HepG2 (cell line): ENCODE measurements around the gene H6PD. TPM values are rescaled to one million over a fixed set of nuclear protein-coding genes. Genes with fewer than 3 reads are reported as not detected.

Experiments
- AKAP8 ChIP-seq: sonication (generic); formaldehyde crosslinking; IDR thresholded peaks from 2 replicates; pipeline ENCODE4 v1.5.1; 2020; ENCODE audit warnings: mild to moderate bottlenecking, missing genetic modification reagents
- ARNT2 ChIP-seq: sonication (generic); formaldehyde crosslinking; IDR thresholded peaks from 2 replicates; pipeline ENCODE4 v1.8.0; 2022; ENCODE audit warnings: mild to moderate bottlenecking, low read depth, missing genetic modification reagents, moderate library complexity
- CEBPG ChIP-seq: IDR thresholded peaks from 2 replicates; pipeline ENCODE4 v1.6.1; 2016
- CREB3 ChIP-seq: sonication (generic); formaldehyde crosslinking; IDR thresholded peaks from 2 replicates; pipeline ENCODE4 v1.5.0; 2020; ENCODE audit warnings: missing genetic modification reagents
- FOXA3 ChIP-seq: IDR thresholded peaks from 2 replicates; pipeline ENCODE4 v1.6.1; 2016; ENCODE audit warnings: missing genetic modification reagents, missing compliant biosample characterization
- GFI1 ChIP-seq: sonication (generic); formaldehyde crosslinking; IDR thresholded peaks from 2 replicates; pipeline ENCODE4 v1.5.0; 2020; ENCODE audit warnings: missing genetic modification reagents, mild to moderate bottlenecking, borderline replicate concordance
- GZF1 ChIP-seq: sonication (generic); formaldehyde crosslinking; IDR thresholded peaks from 2 replicates; pipeline ENCODE4 v1.5.1; 2020; ENCODE audit warnings: mild to moderate bottlenecking, missing genetic modification reagents
- KDM6A ChIP-seq: IDR thresholded peaks from 2 replicates; pipeline ENCODE4 v1.6.1; 2016; ENCODE audit warnings: low read depth
- KMT2A ChIP-seq: sonication (generic); formaldehyde crosslinking; IDR thresholded peaks from 2 replicates; pipeline ENCODE4 v1.4.0; 2020; ENCODE audit warnings: missing genetic modification reagents
- KMT2B ChIP-seq: IDR thresholded peaks from 2 replicates; pipeline ENCODE4 v1.6.1; 2016; ENCODE audit warnings: missing genetic modification reagents, missing compliant biosample characterization
- MTA3 ChIP-seq: sonication (generic); formaldehyde crosslinking; IDR thresholded peaks from 2 replicates; pipeline ENCODE4 v1.4.0; 2020; ENCODE audit warnings: missing genetic modification reagents
- REL ChIP-seq: sonication (generic); formaldehyde crosslinking; conservative IDR thresholded peaks from 2 replicates; pipeline ENCODE4 v1.8.0; 2022; ENCODE audit warnings: mild to moderate bottlenecking, missing genetic modification reagents, moderate library complexity
- SETDB1 ChIP-seq: sonication (generic); formaldehyde crosslinking; IDR thresholded peaks from 2 replicates; pipeline ENCODE4 v1.5.1; 2020; ENCODE audit warnings: missing genetic modification reagents, mild to moderate bottlenecking, borderline replicate concordance
- ZBTB43 ChIP-seq: sonication (generic); formaldehyde crosslinking; conservative IDR thresholded peaks from 2 replicates; pipeline ENCODE4 v1.4.0; 2020; ENCODE audit warnings: missing genetic modification reagents
- ZHX2 ChIP-seq, 2 experiments: sonication (generic) in 1 of 2; formaldehyde crosslinking in 1 of 2; IDR thresholded peaks; 2 replicates each; pipeline versions ENCODE4 v1.6.1 to v1.9.0; 2014 to 2022; ENCODE audit warnings: antibody characterized with exemption in 1 of 2, borderline replicate concordance in 1 of 2, inconsistent platforms in 1 of 2, low read depth in 1 of 2, missing genetic modification reagents in 1 of 2
- ZNF224 ChIP-seq: sonication (generic); formaldehyde crosslinking; IDR thresholded peaks from 2 replicates; pipeline ENCODE4 v1.5.0; 2020; ENCODE audit warnings: mild to moderate bottlenecking, missing genetic modification reagents
- ZNF468 ChIP-seq: sonication (generic); formaldehyde crosslinking; IDR thresholded peaks from 2 replicates; pipeline ENCODE4 v1.8.0; 2022; ENCODE audit warnings: mild to moderate bottlenecking, moderate library complexity, missing genetic modification reagents
- ZNF703 ChIP-seq: sonication (generic); formaldehyde crosslinking; IDR thresholded peaks from 2 replicates; pipeline ENCODE4 v1.5.1; 2020; ENCODE audit warnings: missing genetic modification reagents, mild to moderate bottlenecking, moderate library complexity, borderline replicate concordance
- ZNF710 ChIP-seq: sonication (generic); formaldehyde crosslinking; IDR thresholded peaks from 2 replicates; pipeline ENCODE4 v1.5.0; 2020; ENCODE audit warnings: mild to moderate bottlenecking, missing genetic modification reagents, borderline replicate concordance
- ZNF775 ChIP-seq: sonication (generic); formaldehyde crosslinking; IDR thresholded peaks from 2 replicates; pipeline ENCODE4 v1.4.0; 2020; ENCODE audit warnings: missing genetic modification reagents, mild to moderate bottlenecking, moderate library complexity, borderline replicate concordance
- ZNF790 ChIP-seq: sonication (generic); formaldehyde crosslinking; IDR thresholded peaks from 2 replicates; pipeline ENCODE4 v1.8.0; 2022; ENCODE audit warnings: missing genetic modification reagents, mild to moderate bottlenecking, borderline replicate concordance
- polyA plus RNA-seq, 8 experiments: library from polyadenylated mRNA; depleted of rRNA in 3 of 8; stranded (reverse) in 7 of 8; unstranded in 1 of 8; fragments of >200 nt; fragmentation: Illumina TruSeq in 4 of 8; extraction: Trizol in 4 of 8; gene quantifications; 2 replicates each; pipeline versions ENCODE4 v1.2.1 to v1.2.3, GENCODE V29; 2011 to 2016; ENCODE audit warnings: low read depth in 4 of 8, missing spikeins in 1 of 8, mixed read lengths in 1 of 8; ENCODE audit not compliant: insufficient read depth in 1 of 8
- total RNA-seq, 5 experiments: library from RNA; depleted of rRNA; stranded (reverse); fragments of >200 nt; fragmentation: Illumina TruSeq; extraction: Trizol; gene quantifications; 2 replicates each; pipeline ENCODE4 v1.2.3, GENCODE V29; 2016; ENCODE audit warnings: low read depth in 1 of 5

The H6PD gene
- total and polyA plus RNA-seq, 2 of the 13 experiments (the other 11 are each of a cell fraction or from before 2014, with no cell fraction given), result 9.3 to 14.1 TPM

GRCh38 chr1:9235096-9235459, 504 bp downstream of the H6PD start (continued):
- no peak for TF ChIP-seq ZNF224 (CRISPR knock-in tag)
- 0 out of 2 replicates have a peak, but pooled peaks have one; percentile 8 for TF ChIP-seq ZBTB43 (CRISPR knock-in tag)
- TF ChIP-seq ZNF468 (CRISPR knock-in tag), result 0 out of 2 replicates have a peak, but pooled peaks have one; percentile 4
- no peak for TF ChIP-seq ZHX2 (IDR thresholded peaks at IDR 0.05; ENCODE audit: low read depth)
- 0 out of 2 replicates have a peak, but pooled peaks have one; percentile 1 for TF ChIP-seq ZHX2 (CRISPR knock-in tag; IDR thresholded peaks at IDR 0.05; ENCODE audit: borderline replicate concordance)
- TF ChIP-seq ZNF710 (CRISPR knock-in tag), result no peak
- TF ChIP-seq CREB3 (CRISPR knock-in tag), result 0 out of 2 replicates have a peak, but pooled peaks have one; percentile 62
- no peak for TF ChIP-seq ZNF775 (CRISPR knock-in tag)
- no peak for TF ChIP-seq ARNT2 (CRISPR knock-in tag)
- TF ChIP-seq ZNF790 (CRISPR knock-in tag), result 0 out of 2 replicates have a peak, but pooled peaks have one; percentile 8
- no peak for TF ChIP-seq GFI1 (CRISPR knock-in tag)
- TF ChIP-seq ZNF703, result no peak
- TF ChIP-seq AKAP8 (CRISPR knock-in tag), result 0 out of 2 replicates have a peak, but pooled peaks have one; percentile 4
- no peak for TF ChIP-seq MTA3 (CRISPR knock-in tag)
- no peak for TF ChIP-seq FOXA3
- no peak for TF ChIP-seq KMT2B (CRISPR knock-in tag)
- TF ChIP-seq KDM6A (CRISPR knock-in tag), result no peak
- no peak for TF ChIP-seq GZF1 (CRISPR knock-in tag)
- no peak for TF ChIP-seq REL (CRISPR knock-in tag)
- TF ChIP-seq KMT2A (CRISPR knock-in tag), result peak; percentile 30; the same call in 1 of the 2 replicates
- TF ChIP-seq CEBPG (CRISPR knock-in tag), result no peak
- TF ChIP-seq SETDB1 (CRISPR knock-in tag), result no peak
